ENCODE data around the gene CLDN10.
"Not testable (repeated sequence)": the region's sequence is repeated elsewhere in the genome, so short reads cannot be mapped to it uniquely, and the experiment has no call there.

CLDN10 gene

GRCh38 chr13:95509521-95510310 is 42.8 kb upstream of the CLDN10 start:
- no peak for TF ChIP-seq CTCF (IDR thresholded peaks at IDR 0.05; ENCODE audit: insufficient read depth, low read depth, low read length, missing control alignments)
- H3K4me3 ChIP-seq (ENCODE audit: low read depth, low read length) = no peak overlapping the region
- no peak for DNase-seq (ENCODE audit: low read depth)

DNA sequence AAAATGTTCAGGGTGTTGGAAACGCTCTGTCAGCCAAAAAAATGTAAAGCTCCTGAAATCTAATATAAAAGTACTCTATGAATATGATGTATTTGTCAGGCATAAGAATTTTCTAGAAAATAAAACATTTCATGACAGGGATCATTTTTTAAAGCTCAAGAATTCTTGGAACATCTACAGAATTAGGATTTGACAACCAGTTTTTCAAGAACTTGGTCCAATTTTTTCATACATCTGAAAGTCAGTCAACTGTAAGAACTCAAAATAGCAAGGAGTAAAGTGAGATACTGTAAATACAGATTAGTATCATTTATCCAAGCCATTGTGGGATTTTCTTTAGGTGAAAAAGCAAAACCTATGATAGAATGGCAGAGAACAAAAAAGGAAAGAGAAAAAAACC is 41.6 kb upstream of the CLDN10 start:
- TF ChIP-seq CTCF (IDR thresholded peaks at IDR 0.05; ENCODE audit: insufficient read depth, low read depth, low read length, missing control alignments) = no peak
- no peak for DNase-seq (ENCODE audit: low read depth)
- H3K4me3 ChIP-seq (ENCODE audit: low read depth, low read length) = no peak overlapping the region

GRCh38 chr13:95512424-95512823 is 40.1 kb upstream of the CLDN10 start:
- no peak for TF ChIP-seq CTCF (IDR thresholded peaks at IDR 0.05; ENCODE audit: insufficient read depth, low read depth, low read length, missing control alignments)
- no peak overlapping the region for H3K4me3 ChIP-seq (ENCODE audit: low read depth, low read length)
- DNase-seq (ENCODE audit: low read depth) = no peak

GRCh38 chr13:95512957-95513356 is 39.6 kb upstream of the CLDN10 start:
- no peak for DNase-seq (ENCODE audit: low read depth)
- TF ChIP-seq CTCF (IDR thresholded peaks at IDR 0.05; ENCODE audit: insufficient read depth, low read depth, low read length, missing control alignments) = no peak

GRCh38 chr13:95515606-95516005 is 36.9 kb upstream of the CLDN10 start:
- not testable (repeated sequence) for H3K4me3 ChIP-seq (ENCODE audit: low read depth, low read length); DNase-seq (ENCODE audit: low read depth)

More at GRCh38 chr13:95512957-95513356, 39.6 kb upstream of the CLDN10 start:
- H3K4me3 ChIP-seq (ENCODE audit: low read depth, low read length) = no peak overlapping the region

- no peak for DNase-seq (ENCODE audit: low read depth)
- no peak for TF ChIP-seq CTCF (IDR thresholded peaks at IDR 0.05; ENCODE audit: insufficient read depth, low read depth, low read length, missing control alignments)
- H3K4me3 ChIP-seq (ENCODE audit: low read depth, low read length) = no peak overlapping the region
Measured at GRCh38 chr13:95516021-95516420, 36.5 kb upstream of the CLDN10 start.

GRCh38 chr13:95516492-95516891 is 36.0 kb upstream of the CLDN10 start:
- H3K4me3 ChIP-seq (ENCODE audit: low read depth, low read length) = no peak overlapping the region
- no peak for TF ChIP-seq CTCF (IDR thresholded peaks at IDR 0.05; ENCODE audit: insufficient read depth, low read depth, low read length, missing control alignments)
- no peak for DNase-seq (ENCODE audit: low read depth)

Measured in GM12865 (cell line).